Activated CD4-positive, alpha-beta T cell treated with anti-CD3 and anti-CD28 coated beads, Interleukin-2, amount 50 U/mL, for 48 hours (primary cell): ENCODE measurements around the gene ITGA11.
A peak's percentile ranks its signal among the peaks of the same experiment; 100 is the strongest.

Experiments used
- DNase-seq, 2 experiments: peaks; one replicate each; pipeline ENCODE4 v3.0.0-alpha.2; 2020

The ITGA11 gene

DNA sequence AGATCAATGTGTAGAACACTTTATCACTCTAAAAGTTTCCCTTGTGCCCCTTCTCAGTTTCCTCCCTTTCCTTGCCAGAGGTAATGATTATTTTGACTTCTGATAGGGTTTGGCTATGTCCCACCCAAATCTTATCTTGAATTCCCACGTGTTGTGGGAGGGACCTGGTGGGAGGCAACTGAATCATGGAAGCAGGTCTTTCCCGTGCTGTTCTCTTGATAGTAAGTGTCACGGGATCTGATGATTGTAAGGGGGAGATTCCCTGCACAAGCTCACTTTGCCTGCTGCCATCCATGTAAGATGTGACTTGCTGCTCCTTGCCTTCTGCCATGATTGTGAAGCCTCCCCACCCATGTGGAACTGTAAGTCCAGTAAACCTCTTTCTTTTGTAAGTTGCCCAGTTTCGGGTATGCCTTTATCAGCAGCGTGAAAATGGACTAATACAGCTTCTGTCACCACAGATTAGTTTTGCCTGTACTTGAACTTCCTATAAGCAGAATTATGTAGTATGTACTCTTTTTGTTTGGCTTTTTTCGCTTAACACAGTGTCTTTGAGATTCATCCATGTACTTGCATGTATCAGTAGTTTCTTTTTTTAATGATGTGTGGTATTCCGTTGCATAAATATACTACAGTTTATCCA, 147.2 kb downstream of the ITGA11 start:
- DNase-seq, result no peak

DNA sequence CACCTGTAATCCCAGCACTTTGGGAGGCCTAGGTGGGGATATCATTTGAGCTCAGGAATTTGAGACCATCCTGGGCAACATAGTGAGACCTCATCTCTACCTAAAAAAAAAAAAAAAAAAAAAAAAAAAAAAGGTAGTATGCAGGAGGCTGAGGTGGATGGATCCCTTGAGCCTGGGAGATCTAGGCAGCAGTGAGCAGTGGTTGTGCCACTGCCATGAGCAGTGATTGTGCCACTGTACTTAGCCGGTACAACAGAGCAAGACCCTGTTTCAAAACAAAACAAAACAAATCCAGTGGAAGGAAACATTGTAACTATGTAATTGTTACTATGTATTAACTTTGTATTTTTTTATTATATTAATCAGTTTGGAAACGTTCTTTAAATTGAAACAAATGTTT, 148.6 kb downstream of the ITGA11 start:
- no peak for DNase-seq

GRCh38 chr15:68281008-68281407, 151.0 kb downstream of the ITGA11 start:
- DNase-seq, result no peak

- no peak for DNase-seq
These were observed 151.9 kb downstream of the ITGA11 start for GRCh38 chr15:68279779-68280753.

- DNase-seq, result peak in 1 of 2 experiments; percentile 26
These were observed 153.2 kb downstream of the ITGA11 start for GRCh38 chr15:68278595-68279405.

GRCh38 chr15:68278345-68278594, 153.7 kb downstream of the ITGA11 start:
- peak in 1 of 2 experiments; percentile 71 for DNase-seq

- DNase-seq, result peak; percentile 85 to 89
These were observed 154.2 kb downstream of the ITGA11 start, which contains the start of gene FEM1B for GRCh38 chr15:68277603-68278344. FEM1B (plus strand) TSS chr15:68277745; CDS start chr15:68278418, 673 bp downstream.

GRCh38 chr15:68277131-68277602, 154.8 kb downstream of the ITGA11 start:
- no peak for DNase-seq

GRCh38 chr15:68276668-68277067, 155.3 kb downstream of the ITGA11 start:
- no peak for DNase-seq

DNA sequence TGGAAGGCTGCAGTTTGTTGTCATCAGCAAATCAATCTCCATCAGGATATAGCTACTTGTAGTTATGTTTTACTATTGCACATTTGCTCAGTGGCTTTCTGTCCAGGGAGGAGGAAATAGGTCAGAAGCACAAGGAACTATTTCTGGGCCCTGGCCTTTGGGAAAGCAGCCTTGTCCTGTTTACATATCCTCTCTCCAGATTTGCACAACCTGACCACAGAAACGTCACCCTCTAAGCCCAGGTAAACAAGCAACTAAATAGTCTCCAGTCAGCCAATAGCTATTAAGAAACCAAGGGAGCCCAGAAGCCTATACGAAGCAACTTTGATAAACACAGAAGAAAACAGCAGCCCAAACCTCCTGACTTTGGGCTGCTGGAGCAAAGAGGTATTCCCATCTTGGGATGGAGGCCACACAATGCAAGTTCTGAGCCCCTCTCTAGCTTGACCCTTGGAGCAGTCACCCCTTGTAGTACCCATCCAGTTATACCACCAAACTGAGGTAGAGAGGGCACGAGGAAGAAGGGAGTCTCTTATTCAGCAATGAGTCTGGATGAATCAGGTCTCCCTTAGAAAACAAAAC, 156.7 kb downstream of the ITGA11 start:
- DNase-seq, result no peak

DNA sequence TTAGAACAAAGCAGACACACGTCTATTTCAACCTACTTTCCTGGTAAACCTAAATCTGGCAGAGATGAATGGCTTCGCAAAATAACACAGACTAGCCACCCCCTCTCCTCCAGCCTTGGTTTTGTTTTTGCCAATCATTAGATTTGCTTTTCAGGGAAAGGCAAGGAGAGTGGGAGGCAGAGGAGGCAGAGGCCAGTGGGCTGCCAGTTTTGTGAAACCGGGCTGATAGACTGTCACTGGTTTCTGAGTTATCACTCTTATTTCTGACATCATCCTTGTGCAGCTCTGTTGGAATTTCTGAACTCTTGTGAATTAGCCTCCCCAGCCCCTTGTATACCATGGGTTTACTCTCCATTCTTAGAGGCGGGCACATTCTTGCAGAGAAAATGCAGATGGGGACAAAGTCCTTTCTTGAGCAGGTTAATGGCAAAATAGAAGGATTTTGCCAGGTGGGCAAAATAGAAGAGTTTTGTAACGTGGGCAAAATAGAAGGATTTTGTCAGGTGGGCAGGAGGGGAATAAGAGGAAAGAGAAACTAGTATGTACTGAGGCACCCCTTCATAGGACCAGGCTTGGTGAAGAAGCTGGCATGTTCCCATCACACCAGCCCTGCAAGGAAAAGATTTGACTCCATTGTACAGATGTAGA, 157.6 kb downstream of the ITGA11 start:
- no peak for DNase-seq

GRCh38 chr15:68272721-68273271, 159.2 kb downstream of the ITGA11 start:
- DNase-seq, result no peak

GRCh38 chr15:68271854-68272471, 160.0 kb downstream of the ITGA11 start:
- no peak for DNase-seq

- no peak for DNase-seq
These were observed 163.6 kb downstream of the ITGA11 start for GRCh38 chr15:68268405-68268804.

DNA sequence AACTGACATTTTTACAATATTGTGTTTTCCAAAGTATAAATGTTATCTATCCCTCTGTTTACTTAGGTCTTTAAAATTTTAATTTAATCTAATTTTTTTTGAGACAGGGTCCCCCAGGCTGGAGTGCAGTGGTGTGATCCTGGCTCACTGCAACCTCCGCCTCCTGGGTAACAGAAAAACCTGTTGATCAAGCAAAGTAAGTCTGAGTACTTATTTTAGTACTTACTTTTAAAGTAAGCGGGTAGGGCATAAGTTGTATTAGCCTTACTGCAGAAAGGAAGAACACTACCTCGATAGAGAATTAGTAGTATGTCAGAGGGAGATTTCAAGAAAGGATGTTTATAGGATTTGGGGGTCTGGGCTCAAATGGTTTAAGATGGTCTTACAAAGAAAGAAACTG, 166.3 kb downstream of the ITGA11 start:
- DNase-seq, result no peak

DNA sequence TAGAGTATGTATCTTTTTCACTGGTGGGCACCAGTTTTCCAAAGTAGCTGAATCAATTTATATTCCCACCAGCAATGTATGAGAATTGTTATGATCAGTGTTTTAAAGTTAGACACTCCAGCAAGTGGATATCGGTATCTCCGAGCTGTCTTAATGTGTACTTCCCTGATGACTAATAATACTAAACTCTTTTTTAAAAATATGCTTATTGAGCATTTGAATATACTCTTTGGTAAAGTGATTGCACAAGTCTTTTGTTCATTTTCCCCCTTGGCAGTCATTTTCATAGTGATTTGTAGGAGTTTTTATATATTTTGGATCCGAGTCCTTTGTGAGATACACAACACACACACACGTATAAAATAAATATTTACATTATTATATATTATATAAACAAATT, 166.9 kb downstream of the ITGA11 start:
- DNase-seq, result no peak

- no peak for DNase-seq
These were observed 167.7 kb downstream of the ITGA11 start for GRCh38 chr15:68264282-68264681.

DNA sequence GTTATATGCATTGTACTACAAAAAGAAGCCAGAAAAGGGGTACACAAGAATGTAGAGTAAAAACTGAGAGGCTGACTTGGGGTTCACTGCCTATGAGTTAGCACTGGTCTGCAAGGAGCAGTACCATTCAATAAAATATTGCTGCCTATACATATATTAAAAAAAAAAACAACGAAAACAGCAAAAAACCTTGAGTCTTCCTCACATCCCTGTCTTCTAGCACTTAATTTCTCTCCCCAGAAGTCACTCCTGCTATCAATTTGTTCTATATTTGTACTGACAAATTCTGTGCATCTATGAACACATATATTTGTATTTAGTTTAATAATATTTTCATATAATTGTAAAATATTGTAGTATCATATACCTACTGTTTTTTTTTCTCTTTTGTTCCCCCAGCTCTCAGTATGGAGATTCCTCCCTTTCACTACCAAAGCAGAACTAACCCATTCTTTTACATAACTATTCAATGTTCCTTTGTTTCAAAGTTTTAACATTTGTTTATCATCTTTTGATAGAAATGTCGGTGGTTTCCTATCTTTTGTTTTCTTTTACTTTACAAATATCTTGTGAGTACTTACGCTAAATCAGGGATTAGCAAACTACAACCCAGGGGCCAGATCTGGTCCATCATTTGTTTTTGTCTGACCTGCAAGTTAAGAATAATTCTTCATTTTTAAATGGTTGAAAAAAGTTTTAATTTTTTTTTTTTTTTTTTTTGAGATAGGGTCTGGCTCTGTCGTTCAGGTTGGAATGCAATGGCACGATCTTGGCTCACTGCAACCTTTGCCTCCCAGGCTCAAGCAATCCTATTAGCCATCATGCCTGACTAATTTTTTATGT, 169.2 kb downstream of the ITGA11 start:
- DNase-seq, result no peak

DNA sequence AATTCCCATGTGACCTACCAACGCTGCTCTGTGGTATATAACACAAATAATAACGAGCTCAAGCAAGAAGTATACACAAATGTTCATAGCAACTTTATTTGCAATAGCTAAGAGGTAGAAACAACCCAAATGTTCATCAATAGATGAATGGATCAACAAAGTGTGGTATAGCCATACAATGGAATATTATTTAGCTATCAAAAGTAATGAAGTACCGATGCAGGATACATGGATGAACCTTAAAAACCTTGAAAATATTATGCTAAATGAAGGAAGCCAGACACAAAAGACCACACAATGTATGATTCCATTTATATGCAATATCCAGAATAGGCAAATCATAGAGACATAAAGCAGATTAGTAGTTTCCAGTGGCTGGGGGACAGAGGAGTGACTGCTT, 170.0 kb downstream of the ITGA11 start:
- no peak for DNase-seq

DNA sequence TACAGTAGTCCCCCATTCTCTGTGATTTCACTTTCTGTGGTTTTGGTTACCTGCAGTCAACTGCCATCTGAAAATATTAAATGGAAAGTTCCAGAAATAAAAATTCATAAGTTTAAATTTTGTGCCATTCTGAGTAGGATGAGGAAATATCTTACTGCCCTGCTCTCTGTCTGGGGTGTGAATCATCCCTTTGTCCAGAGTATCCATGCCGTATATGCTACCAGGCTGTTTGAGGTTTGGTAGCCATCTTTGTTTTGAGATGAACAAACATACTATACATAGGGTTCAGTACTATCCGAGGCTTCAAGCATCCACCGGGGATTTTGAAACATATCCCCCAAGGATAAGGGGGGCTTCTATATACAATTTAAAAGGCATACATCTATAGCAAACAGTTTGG, 170.7 kb downstream of the ITGA11 start:
- no peak for DNase-seq
